Measurements from ENCODE around the gene LTBP1.

DNA sequence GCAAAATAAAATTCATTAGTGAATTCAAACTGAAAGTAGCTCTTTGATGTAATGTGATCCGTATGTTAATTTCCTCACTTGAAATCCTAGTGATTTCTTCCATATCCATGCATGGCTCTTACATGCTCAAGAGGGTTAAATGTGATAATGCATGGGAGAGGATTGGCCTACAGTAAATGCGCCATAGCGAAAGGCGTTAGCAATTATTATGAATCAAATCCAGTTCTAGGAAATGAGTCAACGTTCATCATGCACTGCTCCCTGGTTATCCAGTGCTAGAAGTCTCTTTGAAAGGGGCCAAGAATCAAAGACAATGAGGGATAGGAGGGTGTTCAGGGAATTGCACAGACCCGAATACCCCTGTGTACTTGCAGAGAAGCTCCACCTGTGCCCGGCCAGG is 428.3 kb downstream of the LTBP1 start:
- TF ChIP-seq, protein P1, sequence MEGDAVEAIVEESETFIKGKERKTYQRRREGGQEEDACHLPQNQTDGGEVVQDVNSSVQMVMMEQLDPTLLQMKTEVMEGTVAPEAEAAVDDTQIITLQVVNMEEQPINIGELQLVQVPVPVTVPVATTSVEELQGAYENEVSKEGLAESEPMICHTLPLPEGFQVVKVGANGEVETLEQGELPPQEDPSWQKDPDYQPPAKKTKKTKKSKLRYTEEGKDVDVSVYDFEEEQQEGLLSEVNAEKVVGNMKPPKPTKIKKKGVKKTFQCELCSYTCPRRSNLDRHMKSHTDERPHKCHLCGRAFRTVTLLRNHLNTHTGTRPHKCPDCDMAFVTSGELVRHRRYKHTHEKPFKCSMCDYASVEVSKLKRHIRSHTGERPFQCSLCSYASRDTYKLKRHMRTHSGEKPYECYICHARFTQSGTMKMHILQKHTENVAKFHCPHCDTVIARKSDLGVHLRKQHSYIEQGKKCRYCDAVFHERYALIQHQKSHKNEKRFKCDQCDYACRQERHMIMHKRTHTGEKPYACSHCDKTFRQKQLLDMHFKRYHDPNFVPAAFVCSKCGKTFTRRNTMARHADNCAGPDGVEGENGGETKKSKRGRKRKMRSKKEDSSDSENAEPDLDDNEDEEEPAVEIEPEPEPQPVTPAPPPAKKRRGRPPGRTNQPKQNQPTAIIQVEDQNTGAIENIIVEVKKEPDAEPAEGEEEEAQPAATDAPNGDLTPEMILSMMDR (optimal IDR thresholded peaks at IDR 0.05 in 1 of 3, IDR thresholded peaks at IDR 0.05 in 1 of 3, conservative IDR thresholded peaks at IDR 0.05 in 1 of 3; ENCODE audit: extremely low read depth in 1 of 3, insufficient read depth in 2 of 3, low read length in 3 of 3), result no peak
- TF ChIP-seq EZH2 (IDR thresholded peaks at IDR 0.05; ENCODE audit: low read length), result no peak

Measured in keratinocyte (primary cell).